GM12878 (cell line): ENCODE data around the gene ASPDH. TPM values are rescaled to one million over a fixed set of nuclear protein-coding genes. Genes with fewer than 3 reads are reported as not detected.
"Not testable (repeated sequence)": the region's sequence is repeated elsewhere in the genome, so short reads cannot be mapped to it uniquely, and the experiment has no call there.

Source experiments
- ATAC-seq: fragments of 200-7000 bp; cut with Tn5 transposase; 3 replicates; pipeline ENCODE4 v1.9.1; 2020; ENCODE audit warnings: mild to moderate bottlenecking, moderate library complexity
- BruUV-seq: library from RNA; stranded (reverse); fragments of 400-500 nt; replicated peaks from 2 replicates; lab custom pipeline; 2021; lab: Mats Ljungman, UMichigan
- CTCF ChIA-PET: fragments of 300-600 bp; sonication (Branson Sonifier 250); formaldehyde crosslinking; extraction: SDS; loops from one replicate; lab custom pipeline; 2021; ENCODE audit warnings: inconsistent platforms; lab: Yijun Ruan, JAX
- POLR2A ChIA-PET: fragments of 350-600 bp; formaldehyde crosslinking; extraction: SDS; loops from one replicate; lab custom pipeline; 2021; ENCODE audit warnings: inconsistent platforms; lab: Charles Lee
- RAD21 ChIA-PET: fragments of 300-600 bp; sonication (Branson Sonifier 250); formaldehyde crosslinking; loops from one replicate; lab custom pipeline; 2023; ENCODE audit warnings: antibody characterized with exemption; ENCODE audit not compliant: unreplicated experiment; lab: Charles Lee
- SMC1A ChIA-PET: fragments of 300-600 bp; sonication (Branson Sonifier 250); formaldehyde crosslinking; loops from one replicate; lab custom pipeline; 2023; ENCODE audit not compliant: unreplicated experiment, uncharacterized antibody; lab: Charles Lee
- DNase-seq: peaks from one replicate; pipeline ENCODE4 v3.0.0-alpha.2; 2011; ENCODE audit warnings: low read depth, low spot score
- FAIRE-seq: peaks from 3 replicates; lab custom pipeline; 2011; peaks lifted over from hg19 to GRCh38; lab: Jason Lieb, UNC
- H2AFZ ChIP-seq: 2 replicates; pipeline ENCODE4 v1.6.0; 2011; ENCODE audit warnings: low read depth, low read length, control low read depth; ENCODE audit not compliant: control insufficient read depth
- H3K27ac ChIP-seq: 2 replicates; pipeline ENCODE4 v1.5.1; 2011; ENCODE audit warnings: control low read depth; ENCODE audit not compliant: control insufficient read depth, insufficient read depth
- H3K27me3 ChIP-seq, 2 experiments: replicated peaks in 1 of 2; 2 replicates each; pipeline versions ENCODE4 v1.6.0 to v1.6.1; 2011; ENCODE audit warnings: low read length in 1 of 2; ENCODE audit not compliant: control insufficient read depth in 2 of 2, insufficient read depth in 2 of 2
- H3K36me3 ChIP-seq, 2 experiments: 2 replicates each; pipeline ENCODE4 v1.5.1; 2011; ENCODE audit warnings: low read length in 1 of 2; ENCODE audit not compliant: control insufficient read depth in 2 of 2, insufficient read depth in 2 of 2
- H3K4me1 ChIP-seq: 2 replicates; pipeline ENCODE4 v1.6.1; 2011; ENCODE audit warnings: mild to moderate bottlenecking, low read length, moderate library complexity, mixed read lengths; ENCODE audit not compliant: control insufficient read depth, insufficient read depth
- H3K4me2 ChIP-seq: 2 replicates; pipeline ENCODE4 v1.6.0; 2011; ENCODE audit warnings: control low read depth; ENCODE audit not compliant: control insufficient read depth, insufficient read depth
- H3K4me3 ChIP-seq: fragments of 200-600 bp; sonication (generic); 2 replicates; pipeline ENCODE4 v1.5.1; 2016
- H3K79me2 ChIP-seq: 2 replicates; pipeline ENCODE4 v1.6.0; 2011; ENCODE audit warnings: low read length; ENCODE audit not compliant: control insufficient read depth, insufficient read depth
- H3K9ac ChIP-seq: 2 replicates; pipeline ENCODE4 v1.8.0; 2011; ENCODE audit warnings: low read length, control low read depth, mixed read lengths; ENCODE audit not compliant: control insufficient read depth, insufficient read depth
- H3K9me3 ChIP-seq: replicated peaks from 3 replicates; pipeline ENCODE4 v1.5.1; 2011; ENCODE audit warnings: mild to moderate bottlenecking, low read length; ENCODE audit not compliant: control insufficient read depth, insufficient read depth
- H4K20me1 ChIP-seq: 2 replicates; pipeline ENCODE4 v1.6.0; 2011; ENCODE audit not compliant: control insufficient read depth, insufficient read depth
- KLF5 ChIP-seq: fragments of 450-650 bp; IDR thresholded peaks from 2 replicates; pipeline ENCODE4 v1.6.1; 2014; ENCODE audit warnings: mild to moderate bottlenecking; ENCODE audit not compliant: partially characterized antibody
- NFYA ChIP-seq: IDR thresholded peaks from 2 replicates; pipeline ENCODE4 v1.6.1; 2011; ENCODE audit warnings: low read depth, mild to moderate bottlenecking, low read length, improper control_type of control experiment, borderline replicate concordance
- SUZ12 ChIP-seq: fragments of 200-600 bp; sonication (generic); IDR thresholded peaks from one replicate; pipeline ENCODE4 v1.6.1; 2018; ENCODE audit warnings: antibody characterized with exemption, mild to moderate bottlenecking; ENCODE audit not compliant: unreplicated experiment
- ZNF217 ChIP-seq: fragments of 450-650 bp; IDR thresholded peaks from 2 replicates; pipeline ENCODE4 v1.6.1; 2017; ENCODE audit warnings: antibody characterized with exemption, mild to moderate bottlenecking
- WGBS: methylation state at CpG from one replicate; pipeline ENCODE4 v1.1.6; 2016; ENCODE audit warnings: low lambda C conversion rate; ENCODE audit not compliant: insufficient replicate concordance, insufficient coverage; ENCODE audit errors: missing lambda C conversion rate; 5-methylcytosine and 5-hydroxymethylcytosine counted together
- in situ Hi-C: fragments of 300-500 bp; cut with MboI; formaldehyde crosslinking; loops from 9 replicates; pipeline ENCODE4 v1.14.3; 2018; ENCODE audit warnings: mixed read lengths
- intact Hi-C: fragments of 100-400 bp; cut with micrococcal nuclease; formaldehyde crosslinking; loops from one replicate; pipeline ENCODE4 v1.14.2; 2022; ENCODE audit not compliant: unreplicated experiment
- polyA plus RNA-seq, 11 experiments: library from polyadenylated mRNA; depleted of rRNA in 4 of 11; unstranded in 6 of 11; stranded (reverse) in 5 of 11; fragments of >200 nt; fragmentation: Nextera tagmentation in 4 of 11; fragmentation: Illumina TruSeq in 1 of 11; extraction: Ambion mirVana in 4 of 11; extraction: Trizol in 1 of 11; gene quantifications; 1 replicate in 1 of 11; 2 replicates in 10 of 11; pipeline versions ENCODE4 v1.2.1 to v1.2.3, GENCODE V29; 2011 to 2016; ENCODE audit warnings: inconsistent platforms in 2 of 11, missing spikeins in 2 of 11, low read depth in 1 of 11
- total RNA-seq, 4 experiments: library from RNA; depleted of rRNA in 3 of 4; stranded (reverse); fragments of >200 nt in 3 of 4; fragmentation: Illumina TruSeq in 1 of 4; extraction: Trizol in 1 of 4; gene quantifications; 2 replicates each; pipeline versions ENCODE4 v1.2.1 to v1.2.3, GENCODE V29; 2013 to 2021

ASPDH gene
- total and polyA plus RNA-seq, 10 of the 15 experiments (the other 5 are each of a cell fraction or from before 2014, with no cell fraction given): not detected

GRCh38 chr19:50532952-50533351 is 19.2 kb upstream of the ASPDH start:
- ChIA-PET RAD21 (no interaction called here), POLR2A (interaction anchor here (0.6 to 0.7 kb wide), 2 partner anchors 24 to 40 kb away, joined by 3 to 4 read pairs; no protein-coding TSS in a partner anchor), SMC1A (interaction anchor here (0.6 to 0.8 kb wide), 3 partner anchors 15 to 73 kb away, joined by 3 to 4 read pairs (median 3); no protein-coding TSS in a partner anchor), CTCF (no interaction called here)
- Histone ChIP-seq H4K20me1 (no peaks in the 10 kb centered on the region), H3K27me3 (no peaks in the 10 kb centered on the region; a peak in 1 of 4 replicates), H3K9me3 (peaks cover 9% of the 10 kb centered on the region; the same call in 2 of the 3 replicates), H3K27ac (no peak overlapping the region), H3K9ac (no peak overlapping the region), H3K4me2 (no peak overlapping the region), H3K79me2 (no peaks in the 10 kb centered on the region), H3K36me3 (no peaks in the 10 kb centered on the region), H3K4me3 (no peak overlapping the region), H2AFZ (no peak overlapping the region), H3K4me1 (peaks cover 8% of the 10 kb centered on the region)
- ATAC-seq: no peak
- TF ChIP-seq ZNF217: 0 out of 2 replicates have a peak, but pooled peaks have one; percentile 18
- no peak for TF ChIP-seq NFYA
- WGBS: 55% methylated on average over 4 of the region's 4 CpGs
- in situ Hi-C loops: loop anchor here (10.0 kb wide), 1 partner anchor 392 kb away; no protein-coding TSS in a partner anchor
- no TSS peak for BruUV-seq
- DNase-seq: no peak
- FAIRE-seq: no peak
- intact Hi-C loops: loop anchor here (10.0 kb wide), 1 partner anchor 178 kb away; no protein-coding TSS in a partner anchor

GRCh38 chr19:50531171-50531612 is 17.5 kb upstream of the ASPDH start:
- Histone ChIP-seq H3K9ac (no peak overlapping the region), H4K20me1 (no peaks in the 10 kb centered on the region), H2AFZ (no peak overlapping the region), H3K4me3 (no peak overlapping the region), H3K27ac (no peak overlapping the region), H3K79me2 (no peaks in the 10 kb centered on the region), H3K27me3 (no peaks in the 10 kb centered on the region; a peak in 1 of 4 replicates), H3K4me1 (peaks cover 8% of the 10 kb centered on the region), H3K9me3 (peaks cover 9% of the 10 kb centered on the region; the same call in 2 of the 3 replicates), H3K4me2 (no peak overlapping the region), H3K36me3 (no peaks in the 10 kb centered on the region)
- WGBS: 60% methylated on average over 14 of the region's 14 CpGs
- no peak for TF ChIP-seq SUZ12
- TF ChIP-seq KLF5: no peak
- FAIRE-seq (no peak), ATAC-seq (no peak), DNase-seq (no peak)
- POLR2A ChIA-PET: no interaction called here
- in situ Hi-C loops (loop anchor here (10.0 kb wide), 1 partner anchor 394 kb away; no protein-coding TSS in a partner anchor), intact Hi-C loops (loop anchor here (10.0 kb wide), 1 partner anchor 176 kb away; no protein-coding TSS in a partner anchor)
- CTCF ChIA-PET: no interaction called here
- RAD21 ChIA-PET: no interaction called here
- SMC1A ChIA-PET: no interaction called here
- BruUV-seq: no TSS peak

- WGBS: 61% methylated on average over 3 of the region's 3 CpGs
- CTCF ChIA-PET, FAIRE-seq, H3K4me3 ChIP-seq, H3K9ac ChIP-seq, BruUV-seq, POLR2A ChIA-PET, ATAC-seq, H3K27me3 ChIP-seq, H2AFZ ChIP-seq, H3K27ac ChIP-seq, intact Hi-C loops, H3K4me1 ChIP-seq, in situ Hi-C loops, H3K79me2 ChIP-seq, H3K9me3 ChIP-seq, H3K36me3 ChIP-seq, DNase-seq, H4K20me1 ChIP-seq, H3K4me2 ChIP-seq, SMC1A ChIA-PET: not testable (repeated sequence)
- RAD21 ChIA-PET: interaction anchor here (0.6 kb wide), 1 partner anchor 16 kb away, joined by 3 read pairs; no protein-coding TSS in a partner anchor
Measured at GRCh38 chr19:50528052-50528451, 14.3 kb upstream of the ASPDH start.
